SK-N-MC (cell line): ENCODE measurements around the gene MMADHC.

Experiments
- EZH2 ChIP-seq: fragments of 200-600 bp; sonication (generic); IDR thresholded peaks from one replicate; pipeline ENCODE4 v1.6.1; 2017; ENCODE audit warnings: antibody characterized with exemption
- POLR2AphosphoS5 ChIP-seq: IDR thresholded peaks from 2 replicates; pipeline ENCODE4 v1.6.1; 2012; ENCODE audit warnings: mild to moderate bottlenecking, low read depth, low read length, borderline replicate concordance

DNA sequence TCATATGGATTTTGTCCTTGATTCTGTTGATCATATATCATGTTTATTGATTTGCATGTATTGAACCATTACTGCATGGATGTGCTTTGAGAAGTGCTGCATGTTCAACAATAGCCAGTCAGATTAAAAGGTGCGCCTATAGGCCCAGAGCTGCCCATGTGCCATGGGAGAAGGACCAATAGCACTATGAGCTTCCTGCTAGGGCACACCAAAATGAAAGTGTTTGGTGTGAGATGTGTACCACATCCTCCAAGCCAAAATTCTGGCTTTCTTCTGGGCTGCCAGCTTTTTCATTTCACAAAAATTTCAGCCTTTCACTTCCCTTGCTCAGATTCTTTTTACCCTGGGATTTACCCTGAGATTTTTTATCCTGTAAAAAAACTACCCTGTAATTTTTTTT, 34.8 kb upstream of the MMADHC start:
- TF ChIP-seq POLR2AphosphoS5 (no peak), EZH2 (no peak)
